HuH-7.5 (cell line): ENCODE measurements around the gene FXR1.
A peak's percentile ranks its signal among the peaks of the same experiment; 100 is the strongest.
"Not testable (repeated sequence)": the region's sequence is repeated elsewhere in the genome, so short reads cannot be mapped to it uniquely, and the experiment has no call there.

Experiments
- DNase-seq: peaks from one replicate; pipeline ENCODE4 v3.0.0; 2011; ENCODE audit warnings: low spot score

Gene FXR1

GRCh38 chr3:180912304-180913296 is at the start of gene FXR1:
Gene FXR1, plus strand, starts transcription at chr3:180912670. Its CDS starts 16 bp downstream, at chr3:180912686.
- peak; percentile 66 for DNase-seq

GRCh38 chr3:180870008-180870699 is 42.3 kb upstream of the FXR1 start:
- DNase-seq, result no peak

- DNase-seq, result no peak
Observed at GRCh38 chr3:180871901-180872300, 40.6 kb upstream of the FXR1 start.

- not testable (repeated sequence) for DNase-seq
Observed at GRCh38 chr3:180872430-180872829, 40.0 kb upstream of the FXR1 start.

- DNase-seq, result no peak
Observed at GRCh38 chr3:180875124-180875698, 37.3 kb upstream of the FXR1 start.

GRCh38 chr3:180881065-180881801 is 31.2 kb upstream of the FXR1 start:
- no peak for DNase-seq

- no peak for DNase-seq
Observed at GRCh38 chr3:180882115-180882514, 30.4 kb upstream of the FXR1 start.

- DNase-seq, result no peak
Observed at GRCh38 chr3:180888992-180889560, 23.4 kb upstream of the FXR1 start.

GRCh38 chr3:180898572-180898971 is 13.9 kb upstream of the FXR1 start:
- DNase-seq, result no peak

GRCh38 chr3:180909369-180910127 is 2.9 kb upstream of the FXR1 start:
- DNase-seq, result no peak

- DNase-seq, result no peak
Observed at GRCh38 chr3:180910823-180911222, 1.6 kb upstream of the FXR1 start.

- DNase-seq, result no peak
Observed at GRCh38 chr3:180911876-180912303, 580 bp upstream of the FXR1 start.

- DNase-seq, result no peak
Observed at GRCh38 chr3:180913581-180914404, 1.3 kb downstream of the FXR1 start.

- no peak for DNase-seq
Observed at GRCh38 chr3:180918542-180918941, 6.1 kb downstream of the FXR1 start.

GRCh38 chr3:180922242-180922641 is 9.8 kb downstream of the FXR1 start:
- DNase-seq, result no peak

GRCh38 chr3:180923561-180923960 is 11.1 kb downstream of the FXR1 start:
- DNase-seq, result no peak

- no peak for DNase-seq
Observed at GRCh38 chr3:180926526-180926925, 14.1 kb downstream of the FXR1 start.

GRCh38 chr3:180929376-180929775 is 16.9 kb downstream of the FXR1 start:
- DNase-seq, result no peak

- no peak for DNase-seq
Observed at GRCh38 chr3:180930526-180930925, 18.1 kb downstream of the FXR1 start.

GRCh38 chr3:180932819-180933218 is 20.3 kb downstream of the FXR1 start:
- DNase-seq, result no peak
